HepG2 (cell line): ENCODE measurements around the gene TCTN2. TPM values are rescaled to one million over a fixed set of nuclear protein-coding genes. Genes with fewer than 3 reads are reported as not detected.
A peak's percentile ranks its signal among the peaks of the same experiment; 100 is the strongest.

Source experiments
- CAMTA2 ChIP-seq: sonication (generic); formaldehyde crosslinking; IDR thresholded peaks from 2 replicates; pipeline ENCODE4 v1.4.0; 2020; ENCODE audit warnings: mild to moderate bottlenecking, missing genetic modification reagents, borderline replicate concordance
- DPF2 ChIP-seq: sonication (generic); formaldehyde crosslinking; IDR thresholded peaks from 2 replicates; pipeline ENCODE4 v1.4.0; 2020; ENCODE audit warnings: mild to moderate bottlenecking, low read depth, missing genetic modification reagents, borderline replicate concordance
- ESRRA ChIP-seq: sonication (generic); formaldehyde crosslinking; IDR thresholded peaks from 2 replicates; pipeline ENCODE4 v1.5.1; 2020; ENCODE audit warnings: mild to moderate bottlenecking, low read depth, missing genetic modification reagents
- KLF15 ChIP-seq: sonication (generic); formaldehyde crosslinking; IDR thresholded peaks from 2 replicates; pipeline ENCODE4 v1.8.1; 2023; ENCODE audit warnings: borderline replicate concordance, mild to moderate bottlenecking, inconsistent platforms, missing genetic modification reagents, mixed read lengths
- NFYB ChIP-seq: sonication (generic); formaldehyde crosslinking; IDR thresholded peaks from 2 replicates; pipeline ENCODE4 v1.4.0; 2020; ENCODE audit warnings: missing genetic modification reagents
- SP1 ChIP-seq, 2 experiments: fragments of 450-650 bp in 1 of 2; sonication (generic) in 1 of 2; formaldehyde crosslinking in 1 of 2; IDR thresholded peaks; 2 replicates each; pipeline versions ENCODE4 v1.4.0 to v1.6.1; 2016 to 2020; ENCODE audit warnings: missing genetic modification reagents in 1 of 2
- ZNF557 ChIP-seq: sonication (generic); formaldehyde crosslinking; IDR thresholded peaks from 2 replicates; pipeline ENCODE4 v1.4.0; 2020; ENCODE audit warnings: missing genetic modification reagents
- ZSCAN30 ChIP-seq: sonication (generic); formaldehyde crosslinking; IDR thresholded peaks from 2 replicates; pipeline ENCODE4 v1.5.0; 2020; ENCODE audit warnings: mild to moderate bottlenecking, missing genetic modification reagents
- ZSCAN31 ChIP-seq: sonication (generic); formaldehyde crosslinking; IDR thresholded peaks from 2 replicates; pipeline ENCODE4 v1.5.0; 2020; ENCODE audit warnings: low read depth, mild to moderate bottlenecking, missing genetic modification reagents
- polyA plus RNA-seq, 8 experiments: library from polyadenylated mRNA; depleted of rRNA in 3 of 8; stranded (reverse) in 7 of 8; unstranded in 1 of 8; fragments of >200 nt; fragmentation: Illumina TruSeq in 4 of 8; extraction: Trizol in 4 of 8; gene quantifications; 2 replicates each; pipeline versions ENCODE4 v1.2.1 to v1.2.3, GENCODE V29; 2011 to 2016; ENCODE audit warnings: low read depth in 4 of 8, missing spikeins in 1 of 8, mixed read lengths in 1 of 8; ENCODE audit not compliant: insufficient read depth in 1 of 8
- total RNA-seq, 5 experiments: library from RNA; depleted of rRNA; stranded (reverse); fragments of >200 nt; fragmentation: Illumina TruSeq; extraction: Trizol; gene quantifications; 2 replicates each; pipeline ENCODE4 v1.2.3, GENCODE V29; 2016; ENCODE audit warnings: low read depth in 1 of 5
- TF ChIP-seq, protein P1 (sequence below): sonication (generic); formaldehyde crosslinking; IDR thresholded peaks from one replicate; pipeline ENCODE4 v1.5.1; 2020; ENCODE audit warnings: mild to moderate bottlenecking, missing genetic modification reagents; ENCODE audit errors: not compliant biosample characterization
- TF ChIP-seq, protein P2 (sequence below): sonication (generic); formaldehyde crosslinking; IDR thresholded peaks from 2 replicates; pipeline ENCODE4 v1.8.0; 2022; ENCODE audit warnings: missing genetic modification reagents, low read depth, mild to moderate bottlenecking, borderline replicate concordance

The TCTN2 gene
- total and polyA plus RNA-seq, 2 of the 13 experiments (the other 11 are each of a cell fraction or from before 2014, with no cell fraction given): 5.0 to 8.1 TPM

DNA sequence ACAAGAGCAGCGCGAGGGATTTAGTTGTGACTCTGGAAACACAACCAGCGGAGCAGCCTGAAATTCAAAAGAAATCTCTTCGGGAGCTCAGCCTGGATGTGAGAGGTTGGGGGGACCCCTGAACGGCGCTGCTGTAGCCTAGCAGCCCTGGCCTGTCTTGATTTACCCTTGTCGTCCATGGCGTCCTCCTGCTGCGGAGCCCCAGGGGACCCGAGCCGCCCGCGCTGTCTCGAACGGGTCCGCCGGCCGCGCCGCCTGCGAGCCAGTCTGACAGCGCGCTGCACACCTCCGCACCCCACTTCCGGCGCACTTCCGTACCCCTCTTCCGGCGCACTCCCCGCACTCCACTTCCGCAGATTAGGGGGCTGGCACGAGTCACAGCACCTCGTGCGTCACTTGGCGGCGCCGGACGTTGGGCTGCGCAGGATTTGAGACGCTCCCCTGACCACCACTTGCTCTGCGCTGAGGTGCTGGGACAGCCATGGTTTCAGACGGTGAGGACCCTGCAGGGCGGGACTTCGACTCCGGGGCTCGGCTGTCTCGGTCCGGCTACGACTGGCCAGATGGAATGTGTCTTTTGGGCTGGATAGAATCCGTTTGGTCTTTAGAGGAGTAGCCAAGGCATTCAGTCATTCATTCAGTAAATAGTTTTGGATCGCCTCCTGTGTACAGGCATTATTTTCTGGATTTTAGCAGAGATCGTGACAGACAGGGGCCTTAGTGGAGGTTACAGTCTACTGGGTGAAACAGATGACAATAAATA, 37.4 kb upstream of the TCTN2 start, which contains the start of the genes EIF2B1 and GTF2H3 (continued):
- TF ChIP-seq, protein P1, sequence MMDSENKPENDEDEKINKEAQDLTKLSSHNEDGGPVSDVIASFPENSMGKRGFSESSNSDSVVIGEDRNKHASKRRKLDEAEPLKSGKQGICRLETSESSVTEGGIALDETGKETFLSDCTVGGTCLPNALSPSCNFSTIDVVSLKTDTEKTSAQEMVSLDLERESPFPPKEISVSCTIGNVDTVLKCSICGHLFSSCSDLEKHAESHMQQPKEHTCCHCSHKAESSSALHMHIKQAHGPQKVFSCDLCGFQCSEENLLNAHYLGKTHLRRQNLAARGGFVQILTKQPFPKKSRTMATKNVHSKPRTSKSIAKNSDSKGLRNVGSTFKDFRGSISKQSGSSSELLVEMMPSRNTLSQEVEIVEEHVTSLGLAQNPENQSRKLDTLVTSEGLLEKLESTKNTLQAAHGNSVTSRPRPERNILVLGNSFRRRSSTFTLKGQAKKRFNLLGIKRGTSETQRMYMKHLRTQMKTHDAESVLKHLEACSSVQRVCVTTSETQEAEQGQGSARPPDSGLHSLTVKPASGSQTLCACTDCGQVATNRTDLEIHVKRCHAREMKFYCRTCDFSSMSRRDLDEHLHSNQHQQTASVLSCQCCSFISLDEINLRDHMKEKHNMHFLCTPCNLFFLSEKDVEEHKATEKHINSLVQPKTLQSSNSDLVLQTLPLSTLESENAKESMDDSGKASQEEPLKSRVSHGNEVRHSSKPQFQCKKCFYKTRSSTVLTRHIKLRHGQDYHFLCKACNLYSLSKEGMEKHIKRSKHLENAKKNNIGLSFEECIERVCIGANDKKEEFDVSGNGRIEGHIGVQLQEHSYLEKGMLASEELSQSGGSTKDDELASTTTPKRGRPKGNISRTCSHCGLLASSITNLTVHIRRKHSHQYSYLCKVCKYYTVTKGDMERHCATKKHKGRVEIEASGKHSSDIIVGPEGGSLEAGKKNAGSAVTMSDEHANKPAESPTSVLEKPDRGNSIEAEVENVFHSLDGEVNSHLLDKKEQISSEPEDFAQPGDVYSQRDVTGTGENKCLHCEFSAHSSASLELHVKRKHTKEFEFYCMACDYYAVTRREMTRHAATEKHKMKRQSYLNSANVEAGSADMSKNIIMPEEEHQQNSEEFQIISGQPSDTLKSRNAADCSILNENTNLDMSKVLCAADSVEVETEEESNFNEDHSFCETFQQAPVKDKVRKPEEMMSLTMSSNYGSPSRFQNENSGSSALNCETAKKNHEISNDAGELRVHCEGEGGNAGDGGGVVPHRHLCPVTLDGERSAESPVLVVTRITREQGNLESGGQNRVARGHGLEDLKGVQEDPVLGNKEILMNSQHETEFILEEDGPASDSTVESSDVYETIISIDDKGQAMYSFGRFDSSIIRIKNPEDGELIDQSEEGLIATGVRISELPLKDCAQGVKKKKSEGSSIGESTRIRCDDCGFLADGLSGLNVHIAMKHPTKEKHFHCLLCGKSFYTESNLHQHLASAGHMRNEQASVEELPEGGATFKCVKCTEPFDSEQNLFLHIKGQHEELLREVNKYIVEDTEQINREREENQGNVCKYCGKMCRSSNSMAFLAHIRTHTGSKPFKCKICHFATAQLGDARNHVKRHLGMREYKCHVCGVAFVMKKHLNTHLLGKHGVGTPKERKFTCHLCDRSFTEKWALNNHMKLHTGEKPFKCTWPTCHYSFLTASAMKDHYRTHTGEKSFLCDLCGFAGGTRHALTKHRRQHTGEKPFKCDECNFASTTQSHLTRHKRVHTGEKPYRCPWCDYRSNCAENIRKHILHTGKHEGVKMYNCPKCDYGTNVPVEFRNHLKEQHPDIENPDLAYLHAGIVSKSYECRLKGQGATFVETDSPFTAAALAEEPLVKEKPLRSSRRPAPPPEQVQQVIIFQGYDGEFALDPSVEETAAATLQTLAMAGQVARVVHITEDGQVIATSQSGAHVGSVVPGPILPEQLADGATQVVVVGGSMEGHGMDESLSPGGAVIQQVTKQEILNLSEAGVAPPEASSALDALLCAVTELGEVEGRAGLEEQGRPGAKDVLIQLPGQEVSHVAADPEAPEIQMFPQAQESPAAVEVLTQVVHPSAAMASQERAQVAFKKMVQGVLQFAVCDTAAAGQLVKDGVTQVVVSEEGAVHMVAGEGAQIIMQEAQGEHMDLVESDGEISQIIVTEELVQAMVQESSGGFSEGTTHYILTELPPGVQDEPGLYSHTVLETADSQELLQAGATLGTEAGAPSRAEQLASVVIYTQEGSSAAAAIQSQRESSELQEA (CRISPR knock-in tag): peak; percentile 47
- TF ChIP-seq DPF2 (CRISPR knock-in tag) (no peak), ZSCAN30 (no peak), CAMTA2 (CRISPR knock-in tag) (no peak), NFYB (peak; percentile 71), ESRRA (0 out of 2 replicates have a peak, but pooled peaks have one; percentile 27), ZSCAN31 (peak; percentile 85), ZNF557 (CRISPR knock-in tag) (no peak), SP1 (IDR thresholded peaks at IDR 0.05) (no peak), SP1 (CRISPR knock-in tag; IDR thresholded peaks at IDR 0.05) (peak; percentile 89), KLF15 (CRISPR knock-in tag) (0 out of 2 replicates have a peak, but pooled peaks have one; percentile 48)
- TF ChIP-seq, protein P2, sequence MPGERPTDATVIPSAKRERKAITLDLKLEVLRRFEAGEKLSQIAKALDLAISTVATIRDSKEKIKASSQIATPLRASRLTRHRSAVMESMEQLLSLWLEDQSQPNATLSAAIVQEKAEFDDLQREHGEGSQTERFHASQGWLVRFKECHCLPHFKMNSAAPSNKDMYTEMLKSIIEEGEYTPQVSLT (CRISPR knock-in tag): no peak
